NCI-H82 treated with DMSO at 0.1 percent for 48 hours (cell line): ENCODE measurements around the gene SPPL2B.
"Not testable (repeated sequence)": the region's sequence is repeated elsewhere in the genome, so short reads cannot be mapped to it uniquely, and the experiment has no call there.

Experiments used
- DNase-seq: peaks from one replicate; lab custom pipeline; 2025; ENCODE audit not compliant: unreplicated experiment; lab: John Stamatoyannopoulos, UW

The SPPL2B gene

DNA sequence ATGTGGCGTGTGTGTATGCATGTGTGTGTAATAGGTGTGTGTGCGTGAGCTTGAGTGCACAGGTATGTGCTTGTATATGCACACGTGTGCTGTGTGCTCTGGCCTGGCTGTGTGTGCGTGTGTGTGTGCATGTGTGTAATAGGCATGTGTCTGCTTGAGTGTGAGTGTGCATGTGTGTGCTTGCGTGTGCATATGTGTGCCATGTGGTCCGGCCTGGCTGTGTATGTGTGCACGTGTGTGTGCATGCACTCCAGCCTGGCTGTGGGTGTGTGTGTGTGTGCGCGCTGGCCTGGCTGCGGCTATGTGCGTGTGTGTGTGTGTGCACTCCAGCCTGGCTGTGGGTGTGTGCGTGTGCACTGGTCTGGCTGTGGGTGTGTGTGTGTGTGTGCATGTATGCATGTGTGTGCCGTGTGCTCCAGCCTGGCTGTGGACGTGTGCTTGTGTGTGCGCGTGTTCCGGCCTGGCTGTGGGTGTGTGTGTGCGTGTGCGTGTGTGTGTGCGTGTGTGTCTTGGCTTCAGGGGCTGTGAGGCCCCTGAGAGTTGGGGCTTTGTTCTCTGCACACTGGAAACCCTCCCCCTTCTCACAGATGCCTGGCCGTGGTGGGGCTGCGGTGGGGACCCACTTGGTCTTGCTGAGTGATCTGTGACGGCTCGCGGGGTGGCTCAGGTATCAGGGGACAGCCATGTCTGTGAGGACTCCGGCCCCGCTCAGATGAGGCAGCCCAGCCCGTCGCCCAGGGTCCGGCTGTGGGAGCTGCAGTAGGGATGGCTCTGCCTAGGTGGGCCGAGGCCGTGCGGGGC is 8.2 kb downstream of the SPPL2B start:
- no peak for DNase-seq

DNA sequence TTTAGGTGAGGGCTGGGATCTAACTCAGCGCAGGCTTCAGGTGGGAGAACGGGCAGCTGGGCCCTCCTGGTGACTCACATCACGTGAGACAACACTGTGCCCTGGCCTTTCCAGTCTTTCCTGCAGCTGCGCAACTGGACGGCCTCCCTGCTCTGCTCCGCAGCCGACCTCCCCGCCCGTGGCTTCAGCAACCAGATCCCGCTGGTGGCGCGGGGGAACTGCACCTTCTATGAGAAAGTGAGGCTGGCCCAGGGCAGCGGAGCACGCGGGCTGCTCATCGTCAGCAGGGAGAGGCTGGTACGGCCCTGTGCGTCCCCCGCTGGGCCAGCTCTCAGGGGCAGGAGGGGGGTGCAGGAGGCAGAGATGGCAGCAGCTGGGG is 8.8 kb downstream of the SPPL2B start:
- DNase-seq, result no peak

DNA sequence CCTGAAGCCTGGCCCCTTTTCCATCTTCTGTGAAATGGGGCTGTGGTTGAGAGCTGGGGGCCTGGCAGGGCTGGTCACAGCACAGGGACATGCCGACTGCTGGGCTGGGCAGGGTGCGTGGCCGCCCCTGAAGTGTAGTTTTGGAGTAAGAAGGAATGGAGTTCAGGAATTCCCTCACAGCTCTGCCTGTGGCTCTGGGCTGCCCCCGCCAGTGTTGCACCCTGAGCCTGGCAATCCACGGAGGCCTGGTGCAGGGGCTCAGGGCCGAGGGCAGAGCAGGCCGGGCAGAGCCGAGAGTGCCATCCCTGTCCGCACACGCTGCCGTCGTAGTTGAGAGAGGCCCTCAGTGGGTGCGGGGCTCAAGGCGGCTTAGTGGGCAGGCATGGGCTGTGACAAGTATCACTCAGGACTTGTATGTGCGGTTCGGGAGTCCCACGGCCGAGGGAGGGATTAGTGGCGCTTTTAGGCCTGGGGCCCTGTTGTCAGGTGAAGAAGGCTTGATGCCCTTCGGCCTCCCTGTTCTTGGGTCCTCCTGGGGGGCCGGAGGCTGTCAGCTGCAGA is 9.7 kb downstream of the SPPL2B start:
- no peak for DNase-seq

DNA sequence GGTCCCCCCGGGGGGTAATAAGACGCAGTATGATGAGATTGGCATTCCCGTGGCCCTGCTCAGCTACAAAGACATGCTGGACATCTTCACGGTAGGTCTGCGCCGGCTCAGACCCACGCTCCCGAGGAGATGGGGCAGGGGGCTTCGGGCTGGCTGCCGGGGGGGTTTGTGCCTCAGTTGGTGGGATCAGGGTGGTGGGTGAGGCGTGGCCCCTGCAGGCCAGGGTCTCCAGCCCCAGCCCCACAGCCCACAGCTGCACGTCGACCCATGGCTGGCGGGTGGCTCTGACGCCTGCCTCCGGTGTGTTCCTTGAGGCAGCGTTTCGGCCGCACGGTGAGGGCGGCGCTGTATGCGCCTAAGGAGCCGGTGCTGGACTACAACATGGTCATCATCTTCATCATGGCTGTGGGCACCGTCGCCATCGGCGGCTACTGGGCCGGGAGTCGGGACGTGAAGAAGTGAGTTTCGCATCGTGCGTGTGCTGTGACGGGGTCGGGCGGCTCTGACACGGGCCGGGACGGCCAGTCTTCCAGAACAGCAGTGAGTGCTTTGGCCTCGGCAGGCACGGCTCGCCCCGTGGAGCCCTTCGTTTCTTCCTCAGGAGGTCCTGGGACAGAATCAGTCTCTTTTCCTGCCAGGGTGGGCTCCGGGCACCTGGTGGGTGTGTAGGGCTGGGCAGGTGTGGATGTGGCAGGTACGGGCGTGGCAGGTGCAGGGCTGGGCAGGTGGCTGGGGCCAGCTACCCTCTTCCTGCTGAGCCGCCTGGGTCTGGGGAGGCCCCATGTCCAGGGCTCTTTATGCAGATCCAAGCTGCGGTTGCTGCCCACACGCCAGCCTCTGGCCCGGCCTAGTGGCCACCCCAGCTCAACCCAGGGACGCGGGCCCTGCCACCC is 10.5 kb downstream of the SPPL2B start:
- DNase-seq, result no peak

DNA sequence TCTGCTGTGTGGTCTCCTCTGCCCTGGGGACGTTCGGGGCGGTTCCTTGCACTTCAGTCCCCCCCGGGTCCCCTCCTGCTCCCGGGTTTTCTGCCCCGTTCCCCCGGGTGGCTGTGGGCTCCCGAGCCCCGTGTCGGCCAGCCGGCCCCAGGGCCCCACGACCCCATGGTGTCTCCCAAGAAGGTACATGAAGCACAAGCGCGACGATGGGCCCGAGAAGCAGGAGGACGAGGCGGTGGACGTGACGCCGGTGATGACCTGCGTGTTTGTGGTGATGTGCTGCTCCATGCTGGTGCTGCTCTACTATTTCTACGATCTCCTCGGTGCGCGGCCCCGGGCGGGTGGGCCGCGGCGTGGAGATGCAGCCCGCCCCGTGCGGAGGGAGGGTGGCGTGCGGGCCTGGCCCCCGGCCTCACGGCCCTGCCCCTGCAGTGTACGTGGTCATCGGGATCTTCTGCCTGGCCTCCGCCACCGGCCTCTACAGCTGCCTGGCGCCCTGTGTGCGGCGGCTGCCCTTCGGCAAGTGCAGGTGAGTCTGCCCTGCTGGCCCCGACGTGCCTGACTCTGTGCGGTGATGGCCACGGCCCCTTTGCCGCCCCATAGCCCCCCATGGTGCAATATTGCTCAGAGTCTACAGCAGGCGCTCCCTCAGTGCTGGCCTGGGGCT is 11.3 kb downstream of the SPPL2B start:
- no peak for DNase-seq

DNA sequence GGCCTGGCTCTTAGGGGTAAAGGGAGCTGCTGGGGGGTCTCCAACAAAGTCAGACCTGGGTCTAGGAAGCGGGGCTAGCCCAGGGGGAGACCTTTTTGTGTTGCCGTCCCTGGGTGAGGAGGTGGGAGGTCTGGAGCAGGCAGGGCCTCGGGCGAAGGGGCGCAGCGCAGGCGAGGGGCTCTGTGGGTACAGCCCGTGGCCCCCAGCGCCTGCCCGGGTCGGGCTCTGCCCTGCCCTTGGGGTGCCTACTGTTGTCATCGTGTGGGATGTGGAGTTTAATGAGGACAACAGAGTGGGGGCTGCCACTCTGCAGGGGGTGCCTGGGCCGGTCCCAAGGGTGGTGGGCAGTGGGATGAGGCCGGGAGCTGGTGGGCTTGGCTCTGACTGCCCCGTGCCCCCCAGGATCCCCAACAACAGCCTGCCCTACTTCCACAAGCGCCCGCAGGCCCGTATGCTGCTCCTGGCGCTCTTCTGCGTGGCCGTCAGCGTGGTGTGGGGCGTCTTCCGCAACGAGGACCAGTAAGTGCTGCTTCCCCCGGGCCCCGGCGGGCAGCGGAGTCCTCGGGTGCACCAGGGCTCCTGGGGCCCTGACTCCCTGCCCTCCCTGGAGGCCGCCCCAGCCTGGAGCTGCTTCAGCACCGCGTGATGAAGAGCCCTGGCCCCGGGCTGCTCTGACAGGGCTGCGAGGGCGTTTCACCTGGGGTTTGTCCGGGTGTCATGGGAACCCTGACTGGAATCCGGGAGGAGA is 12.2 kb downstream of the SPPL2B start:
- no peak for DNase-seq

DNA sequence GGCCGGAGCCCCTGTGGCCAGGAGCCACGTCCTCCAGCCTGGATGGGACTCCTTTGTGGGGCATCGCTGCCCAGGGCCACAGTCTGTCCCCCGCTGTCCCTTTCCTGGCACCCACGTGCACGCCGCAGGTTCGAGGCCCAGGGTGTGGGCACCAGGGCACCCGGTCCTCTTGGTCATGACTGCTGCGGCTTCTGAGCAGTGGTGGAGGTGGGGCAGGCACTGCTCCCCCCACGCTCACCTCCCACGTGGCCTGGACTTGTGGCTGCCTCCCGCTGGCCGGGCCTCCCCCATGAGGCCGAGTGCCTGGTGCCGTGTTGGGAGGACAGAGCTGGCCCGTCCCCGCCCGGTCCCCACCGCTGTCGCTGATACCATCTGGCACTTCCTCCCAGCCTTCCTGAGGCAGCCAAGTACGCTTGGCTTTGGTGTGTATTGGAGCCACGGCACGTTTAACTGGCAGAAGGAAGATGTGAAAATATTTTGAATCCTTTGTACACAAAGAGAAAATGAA is 12.8 kb downstream of the SPPL2B start:
- DNase-seq, result no peak

DNA sequence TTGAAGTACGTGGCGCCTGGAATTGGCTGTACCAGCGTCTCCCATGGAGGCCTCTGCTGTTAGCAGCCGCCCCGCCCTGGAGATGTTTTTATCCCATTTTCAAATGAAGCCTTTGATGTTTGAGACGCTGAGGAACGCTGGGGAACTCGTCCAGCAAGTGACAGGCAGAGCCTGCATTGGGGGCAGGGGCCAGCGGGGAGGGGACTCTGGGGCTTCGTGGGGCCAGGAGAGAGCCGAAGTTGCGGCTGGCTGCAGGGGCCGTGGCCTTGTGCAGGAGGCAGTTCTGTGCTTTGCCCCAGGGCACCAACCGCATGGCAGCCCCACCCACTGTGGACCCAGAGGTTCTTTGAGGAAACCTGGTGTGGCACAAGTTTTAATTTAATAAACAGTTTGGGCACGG is 13.5 kb downstream of the SPPL2B start:
- no peak for DNase-seq

DNA sequence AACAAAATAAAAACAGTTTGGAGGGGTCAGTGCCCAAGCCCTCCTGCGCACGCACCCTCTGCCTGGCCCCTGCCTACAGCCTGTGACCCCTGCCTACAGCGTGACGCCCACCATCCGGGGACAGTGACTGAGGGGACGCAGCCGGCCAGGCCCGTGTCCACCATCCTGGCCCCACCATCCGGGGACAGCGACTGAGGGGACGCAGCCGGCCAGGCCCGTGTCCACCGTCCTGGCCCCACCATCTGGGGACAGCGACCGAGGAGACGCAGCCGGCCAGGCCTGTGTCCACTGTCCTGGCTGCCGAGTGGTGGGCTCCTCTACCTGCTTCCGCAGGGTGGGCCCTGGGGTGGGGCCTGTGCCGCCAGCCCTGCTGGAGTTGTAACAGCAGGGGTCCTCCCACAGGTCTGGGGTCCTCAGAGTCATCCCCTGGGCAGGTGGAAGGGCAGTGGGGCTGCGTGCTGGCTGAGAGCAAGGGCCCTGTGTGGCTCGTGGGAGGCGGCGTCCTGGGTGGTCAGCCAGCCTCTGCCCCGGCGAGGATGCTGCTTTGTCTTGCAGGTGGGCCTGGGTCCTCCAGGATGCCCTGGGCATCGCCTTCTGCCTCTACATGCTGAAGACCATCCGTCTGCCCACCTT is 14.3 kb downstream of the SPPL2B start:
- no peak for DNase-seq

DNA sequence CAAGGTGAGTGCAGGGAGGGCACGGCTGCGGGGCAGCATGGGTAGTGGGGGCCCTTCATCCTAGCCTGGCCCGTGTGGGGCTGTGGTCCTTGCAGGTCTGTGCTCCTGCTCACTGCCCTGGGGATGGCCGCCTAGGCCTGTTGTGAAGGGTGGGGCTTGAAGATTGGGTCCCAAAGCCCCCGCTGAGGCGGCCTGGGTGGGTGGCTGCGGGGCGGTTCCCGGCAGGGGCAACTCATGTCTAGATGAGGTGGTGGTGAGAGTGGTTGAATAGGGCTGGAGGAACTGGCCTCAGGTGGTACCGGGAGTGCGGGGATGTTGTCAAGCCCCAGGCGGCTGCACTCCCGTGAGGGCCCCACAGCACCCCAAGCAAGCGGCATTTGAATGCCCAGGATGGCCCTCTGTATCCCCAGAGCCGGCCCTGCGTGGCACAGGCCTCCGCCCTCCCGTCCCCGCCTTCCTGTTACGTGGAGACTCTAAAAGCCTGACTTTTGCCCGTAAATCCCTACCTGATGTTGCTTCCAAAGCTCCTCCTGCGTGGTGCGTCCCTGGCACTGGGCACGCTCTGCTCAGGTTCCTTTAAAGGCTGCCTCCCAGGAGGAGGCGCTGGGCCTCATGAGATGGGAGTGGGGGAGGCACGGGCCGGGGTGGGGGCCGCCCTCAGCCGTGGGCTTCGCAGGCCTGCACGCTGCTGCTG is 15.0 kb downstream of the SPPL2B start:
- no peak for DNase-seq

DNA sequence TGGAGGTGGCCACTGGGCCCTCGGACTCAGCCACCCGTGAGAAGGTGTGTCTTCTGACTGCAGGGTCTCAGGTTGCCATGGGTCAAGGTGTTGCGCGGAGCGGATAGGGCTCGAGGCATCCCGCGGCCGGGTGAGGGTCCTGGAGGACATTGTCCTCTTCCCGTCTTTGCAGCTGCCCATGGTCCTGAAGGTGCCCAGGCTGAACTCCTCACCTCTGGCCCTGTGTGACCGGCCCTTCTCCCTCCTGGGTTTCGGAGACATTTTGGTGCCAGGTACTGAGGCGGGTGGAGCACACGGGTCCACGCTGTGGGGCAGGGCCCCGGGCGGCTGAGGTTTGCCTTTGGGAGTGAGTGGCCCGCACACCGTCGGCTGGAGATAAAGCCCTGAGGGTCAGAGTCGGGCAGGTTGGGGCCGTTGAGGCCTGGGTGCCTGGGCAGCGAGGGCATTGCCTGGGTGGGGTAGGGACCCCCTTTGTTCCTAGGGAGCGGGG is 15.9 kb downstream of the SPPL2B start:
- no peak for DNase-seq

DNA sequence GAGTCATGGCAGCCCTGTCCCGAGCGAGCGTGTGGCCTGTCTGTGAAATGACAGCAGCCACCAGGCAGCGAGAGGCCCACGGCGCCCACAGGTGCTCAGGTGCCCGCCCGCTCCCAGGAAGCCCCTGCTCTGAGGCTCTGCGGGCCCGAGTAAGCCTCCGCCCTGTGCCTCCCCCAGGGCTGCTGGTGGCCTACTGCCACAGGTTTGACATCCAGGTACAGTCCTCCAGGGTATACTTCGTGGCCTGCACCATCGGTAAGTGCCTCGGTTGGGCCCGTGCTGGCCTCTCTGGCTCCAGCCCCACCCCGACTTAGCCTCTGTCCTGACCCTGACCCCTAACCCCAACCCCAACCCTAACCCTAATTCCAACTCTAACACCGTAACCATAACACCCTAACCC is 16.6 kb downstream of the SPPL2B start:
- no peak for DNase-seq

DNA sequence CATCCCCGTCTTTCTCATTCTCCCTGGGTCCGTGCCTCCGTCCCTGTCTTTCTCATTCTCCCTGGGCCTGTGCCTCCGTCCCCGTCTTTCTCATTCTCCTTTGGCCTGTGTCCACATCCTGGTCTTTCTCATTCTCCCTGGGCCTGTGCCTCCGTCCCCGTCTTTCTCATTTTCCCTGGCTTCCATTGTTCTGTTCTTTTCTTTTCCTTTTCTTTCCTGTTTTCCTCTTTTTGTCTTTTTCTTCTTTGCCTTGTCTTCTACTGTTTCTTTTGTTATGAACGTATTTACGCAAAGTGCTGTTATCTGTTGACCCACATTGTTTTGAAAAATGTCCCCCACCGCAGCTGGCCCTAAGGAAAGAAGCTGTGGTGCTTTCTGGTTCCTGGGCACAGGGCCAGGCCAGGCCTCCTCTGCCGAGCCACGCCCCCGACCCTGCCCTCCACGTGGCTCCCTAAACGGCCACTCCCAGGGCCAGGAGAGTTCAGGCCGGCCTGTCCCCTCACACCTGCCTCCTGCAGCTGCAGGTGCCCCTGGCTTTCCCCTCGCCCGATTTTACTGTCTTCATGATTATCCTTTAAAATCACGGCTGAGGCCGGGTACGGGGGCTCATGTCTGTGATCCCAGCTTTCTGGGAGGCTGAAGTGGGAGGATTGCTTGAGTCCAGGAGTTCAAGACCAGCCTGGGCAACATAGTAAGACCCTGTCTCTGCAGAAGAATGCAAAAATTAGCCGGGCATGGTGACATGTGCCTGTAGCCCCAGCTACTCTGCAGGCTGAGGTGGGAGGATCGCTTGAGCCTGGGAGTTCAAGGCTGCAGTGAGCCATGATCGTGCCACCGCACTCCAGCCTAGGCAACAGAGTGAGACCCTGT is 17.5 kb downstream of the SPPL2B start:
- DNase-seq, result no peak

DNA sequence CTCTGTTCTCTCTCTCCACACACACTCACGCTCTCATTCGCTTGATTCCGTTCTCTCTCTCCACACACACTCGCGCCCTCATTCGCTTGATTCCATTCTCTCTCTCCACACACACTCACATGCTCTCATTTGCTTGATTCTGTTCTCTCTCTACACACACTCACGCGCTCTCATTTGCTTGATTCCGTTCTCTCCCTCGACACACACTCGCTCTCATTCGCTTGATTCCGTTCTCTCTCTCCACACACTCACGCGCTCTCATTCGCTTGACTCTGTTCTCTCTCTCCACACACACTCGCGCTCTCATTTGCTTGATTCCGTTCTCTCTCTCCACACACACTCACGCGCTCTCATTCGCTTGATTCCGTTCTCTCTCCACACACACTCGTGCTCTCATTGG is 21.3 kb downstream of the SPPL2B start:
- DNase-seq, result not testable (repeated sequence)

DNA sequence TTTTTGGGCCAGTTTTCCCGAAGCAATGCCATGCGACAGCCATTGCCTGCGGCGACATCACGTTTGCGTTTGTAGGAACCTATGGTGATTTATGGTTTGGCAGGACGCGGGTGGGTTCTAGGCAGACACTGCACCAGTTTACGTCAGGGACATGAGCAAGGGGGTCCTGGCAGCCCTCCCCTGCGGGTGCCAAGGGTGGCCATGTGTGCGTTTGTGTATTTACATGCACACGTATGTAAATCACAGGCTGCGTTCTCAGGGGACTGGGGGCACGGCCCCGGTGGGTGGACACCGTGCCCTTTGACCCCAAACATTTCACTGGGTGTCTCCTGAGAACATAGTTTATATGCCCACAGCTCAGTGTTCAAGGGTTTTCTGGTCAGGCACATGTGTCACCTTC is 22.2 kb downstream of the SPPL2B start:
- no peak for DNase-seq

DNA sequence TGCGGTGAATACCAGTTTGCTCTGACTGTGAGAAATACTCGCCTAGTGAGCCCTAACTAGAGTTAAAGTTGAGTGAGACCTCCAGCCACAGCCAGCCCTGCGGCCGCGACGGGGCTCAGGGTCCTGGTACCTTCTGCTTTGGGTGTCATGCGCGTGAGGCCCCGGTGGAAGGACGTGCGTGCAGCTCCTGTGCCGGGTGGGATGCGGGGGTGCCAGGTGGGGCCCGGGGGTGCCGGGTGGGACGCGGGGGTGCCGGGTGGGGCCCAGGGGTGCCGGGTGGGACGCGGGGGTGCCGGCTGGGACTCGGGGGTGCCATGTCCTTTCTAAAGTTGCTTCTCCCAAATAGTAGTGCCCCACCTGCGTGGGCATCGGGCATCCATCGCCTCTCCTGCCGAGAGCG is 23.1 kb downstream of the SPPL2B start:
- DNase-seq, result no peak

DNA sequence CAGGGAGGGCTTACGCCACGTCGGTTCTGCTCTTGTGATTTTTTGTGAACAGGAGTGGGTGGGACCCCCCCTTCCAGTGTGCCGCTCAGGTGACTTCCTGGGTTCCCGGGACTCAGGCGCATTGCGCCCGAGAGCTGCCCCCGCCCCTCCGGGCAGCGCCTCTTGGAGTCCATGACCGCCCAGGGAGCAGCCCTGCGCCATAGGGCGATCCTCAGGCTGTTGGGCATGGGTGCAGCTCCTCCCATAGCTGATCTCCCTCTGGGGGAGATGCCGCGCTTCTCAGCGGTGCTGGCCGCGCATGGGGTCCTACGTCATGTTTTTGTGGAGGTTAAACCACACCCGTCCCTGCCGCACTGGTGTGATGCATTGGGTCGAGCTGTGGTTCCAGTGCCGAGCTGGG is 23.6 kb downstream of the SPPL2B start:
- no peak for DNase-seq

DNA sequence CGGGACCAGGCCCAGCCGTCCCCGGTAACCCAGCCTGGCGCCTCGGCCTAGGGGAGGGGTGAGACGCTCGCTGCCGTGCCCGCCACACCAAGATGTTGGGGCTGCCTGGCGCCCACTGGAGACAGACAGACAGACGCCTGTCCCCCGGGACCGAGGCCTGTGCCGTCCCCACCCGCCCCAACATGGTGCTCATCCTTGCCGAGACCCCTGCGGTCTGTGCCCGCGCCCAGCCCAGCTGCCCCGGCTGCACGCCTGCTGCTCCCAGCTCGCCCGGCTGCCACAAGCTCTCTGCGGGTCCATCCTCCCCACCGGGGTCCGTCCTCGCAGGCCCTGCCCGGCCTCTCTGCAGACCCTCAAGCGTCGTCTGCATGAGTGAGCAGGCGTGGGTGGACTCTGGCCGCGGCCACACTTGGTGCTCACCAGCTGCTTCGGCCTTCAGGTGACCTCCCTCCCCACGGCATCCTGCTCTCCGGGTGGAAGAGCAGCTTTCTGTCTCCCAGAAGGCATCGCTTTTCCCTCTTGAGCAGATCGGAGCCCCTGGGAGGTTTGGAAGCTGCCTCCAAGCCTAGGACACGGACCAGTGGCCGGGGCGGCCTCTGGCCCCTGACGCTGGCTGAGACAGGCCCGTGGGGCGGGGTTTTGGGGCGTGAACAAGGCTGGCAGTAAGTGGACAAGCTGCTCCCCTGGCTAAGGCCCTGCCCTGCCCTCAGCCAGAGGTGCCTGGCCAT is 24.8 kb downstream of the SPPL2B start:
- DNase-seq, result no peak
